HG02885 (cell line): ENCODE measurements around the gene GCNT4.
A peak's percentile ranks its signal among the peaks of the same experiment; 100 is the strongest.
"Not testable (repeated sequence)": the region's sequence is repeated elsewhere in the genome, so short reads cannot be mapped to it uniquely, and the experiment has no call there.

Experiments
- ATAC-seq: cut with Tn5 transposase; IDR thresholded peaks from one replicate; pipeline ENCODE4 v1.9.1; 2021; ENCODE audit warnings: mild to moderate bottlenecking; ENCODE audit not compliant: unreplicated experiment, poor library complexity

The GCNT4 gene

GRCh38 chr5:75052192-75053053 lies at the start of gene GCNT4:
Gene GCNT4 (minus strand): TSS chr5:75052558. CDS start chr5:75030037, 22,521 bp downstream.
- ATAC-seq = peak; percentile 19

DNA sequence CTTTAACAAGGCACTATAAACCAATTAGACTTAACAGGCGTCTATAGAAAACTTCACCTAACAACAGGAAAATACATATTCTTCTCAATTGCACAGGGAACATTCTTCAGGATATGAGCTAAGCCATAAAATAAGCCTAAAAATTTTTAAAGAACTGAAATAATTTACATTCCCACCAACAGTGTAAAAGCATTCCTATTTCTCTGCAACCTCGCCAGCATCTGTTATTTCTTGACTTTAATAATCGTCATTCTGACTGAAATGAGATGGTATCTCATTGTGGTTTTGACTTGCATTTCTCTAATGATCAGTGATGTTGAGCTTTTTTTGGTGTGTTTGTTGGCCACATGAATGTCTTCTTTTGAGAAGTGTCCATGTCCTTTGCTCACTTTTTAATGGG lies 43.6 kb upstream of the GCNT4 start:
- ATAC-seq = not testable (repeated sequence)

DNA sequence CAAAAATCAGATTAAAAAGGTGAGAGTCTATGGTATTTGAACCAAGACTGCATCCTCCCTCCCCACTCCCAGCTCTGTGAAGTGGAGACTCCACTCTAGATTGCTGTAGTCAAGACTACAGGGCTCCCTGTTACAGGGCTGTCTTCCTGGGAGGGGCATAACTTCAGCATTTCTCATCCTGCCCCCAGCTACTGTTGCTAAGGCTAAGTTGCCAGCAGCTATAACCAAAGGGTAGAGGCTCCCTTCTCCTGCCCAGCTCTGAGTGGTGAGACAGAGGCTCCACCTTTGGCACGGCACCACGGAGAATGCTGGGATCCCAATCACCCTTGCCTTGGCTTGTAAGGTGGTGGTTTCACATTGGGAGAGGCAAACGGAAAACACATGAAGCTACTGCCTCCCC lies 39.2 kb upstream of the GCNT4 start:
- no peak for ATAC-seq

- ATAC-seq = no peak
These were observed 37.3 kb upstream of the GCNT4 start for GRCh38 chr5:75089662-75090061.

DNA sequence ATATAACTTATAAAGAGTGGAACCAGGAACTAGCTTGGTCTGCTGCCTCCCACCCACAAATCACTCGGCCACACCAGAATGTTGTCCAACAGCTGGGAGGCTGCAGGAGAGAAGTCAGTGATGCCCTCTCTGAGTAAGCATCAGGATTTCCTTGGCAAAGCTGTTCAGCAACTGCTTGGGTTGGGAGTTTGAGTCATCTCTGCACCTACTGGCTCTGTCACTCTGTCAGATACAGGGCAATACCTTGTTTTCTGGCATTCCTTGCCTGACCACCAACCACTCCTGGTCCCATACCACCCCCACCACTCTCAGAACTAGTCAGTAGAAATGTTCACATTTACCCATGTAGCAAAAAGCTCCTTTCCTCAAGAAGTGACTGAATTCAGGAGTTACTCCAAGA lies 36.8 kb upstream of the GCNT4 start:
- no peak for ATAC-seq

DNA sequence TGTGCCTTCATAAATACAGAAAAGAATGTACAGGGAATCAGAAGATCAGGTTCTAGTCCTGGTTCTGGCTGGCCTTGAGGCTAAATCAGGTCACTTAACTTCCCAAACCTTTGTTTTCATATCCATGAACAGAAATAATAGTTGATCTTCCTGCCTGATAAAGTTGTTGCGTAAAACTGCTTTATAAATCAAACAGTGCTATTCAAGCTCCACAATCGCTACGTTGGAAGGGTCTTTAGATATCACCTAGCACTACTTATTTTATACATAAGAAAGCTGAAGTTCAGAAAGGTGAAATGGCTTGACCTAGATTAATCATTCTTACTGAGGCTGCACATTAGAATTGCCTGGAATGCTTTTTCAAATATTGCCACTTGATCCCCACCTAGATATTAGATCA lies 36.3 kb upstream of the GCNT4 start:
- ATAC-seq = no peak

- ATAC-seq = no peak
These were observed 29.2 kb upstream of the GCNT4 start for GRCh38 chr5:75081510-75081909.

DNA sequence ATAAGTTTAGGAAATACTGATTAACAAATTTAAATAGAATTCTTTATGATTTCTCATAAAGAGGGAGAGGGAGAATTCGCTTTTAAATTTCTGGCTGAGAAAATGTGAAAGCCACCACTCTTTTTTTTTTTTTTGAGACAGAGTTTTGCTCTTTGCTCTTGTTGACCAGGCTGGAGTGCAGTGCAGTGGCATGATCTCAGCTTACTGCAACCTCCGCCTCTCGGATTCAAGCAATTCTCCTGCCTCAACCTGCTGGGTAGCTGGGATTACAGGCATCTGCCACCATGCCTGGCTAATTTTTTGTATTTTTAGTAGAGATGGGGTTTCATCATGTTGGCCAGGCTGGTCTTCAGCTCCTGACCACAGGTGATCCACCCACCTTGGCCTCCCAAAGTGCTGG lies 27.0 kb upstream of the GCNT4 start:
- ATAC-seq = not testable (repeated sequence)

DNA sequence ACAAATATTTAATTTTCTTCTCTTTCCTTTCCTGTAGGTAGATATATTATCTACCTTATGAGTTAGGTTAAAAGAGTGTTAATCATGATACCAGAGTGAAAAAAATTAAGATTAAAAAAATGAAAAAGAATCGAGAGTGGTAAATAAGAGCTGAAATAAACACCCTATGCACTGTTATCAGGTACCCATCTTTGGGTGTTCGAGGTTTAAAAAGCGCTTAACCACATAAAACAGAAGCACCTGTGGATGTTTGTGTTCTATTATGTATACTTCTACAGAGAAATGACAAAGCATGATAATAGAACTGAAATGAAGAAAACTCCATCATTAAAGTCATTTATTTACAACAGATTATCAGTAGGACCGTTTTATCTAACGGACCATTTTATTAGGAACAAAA lies 25.7 kb upstream of the GCNT4 start:
- no peak for ATAC-seq

- no peak for ATAC-seq
These were observed 19.7 kb upstream of the GCNT4 start for GRCh38 chr5:75072061-75072460.

GRCh38 chr5:75071100-75071499 lies 18.7 kb upstream of the GCNT4 start:
- ATAC-seq = no peak

DNA sequence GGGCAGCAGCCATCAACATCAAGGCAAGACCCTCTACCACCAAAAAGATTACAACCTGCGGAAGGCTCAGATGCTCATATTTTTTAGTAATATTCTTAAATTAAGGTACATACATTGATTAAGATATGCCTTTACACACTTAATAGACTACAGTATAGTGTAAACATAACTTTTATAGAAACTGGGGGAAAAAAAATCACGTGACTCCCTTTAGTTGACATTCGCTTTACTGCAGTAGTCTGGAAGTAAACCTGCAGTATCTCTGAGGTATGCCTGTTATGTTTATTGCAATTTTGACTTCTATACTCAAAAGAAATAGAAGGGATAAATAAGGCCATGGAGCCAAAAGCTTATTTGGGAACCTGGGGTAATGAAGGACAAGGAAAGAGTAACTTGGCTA lies 15.1 kb upstream of the GCNT4 start:
- ATAC-seq = no peak

DNA sequence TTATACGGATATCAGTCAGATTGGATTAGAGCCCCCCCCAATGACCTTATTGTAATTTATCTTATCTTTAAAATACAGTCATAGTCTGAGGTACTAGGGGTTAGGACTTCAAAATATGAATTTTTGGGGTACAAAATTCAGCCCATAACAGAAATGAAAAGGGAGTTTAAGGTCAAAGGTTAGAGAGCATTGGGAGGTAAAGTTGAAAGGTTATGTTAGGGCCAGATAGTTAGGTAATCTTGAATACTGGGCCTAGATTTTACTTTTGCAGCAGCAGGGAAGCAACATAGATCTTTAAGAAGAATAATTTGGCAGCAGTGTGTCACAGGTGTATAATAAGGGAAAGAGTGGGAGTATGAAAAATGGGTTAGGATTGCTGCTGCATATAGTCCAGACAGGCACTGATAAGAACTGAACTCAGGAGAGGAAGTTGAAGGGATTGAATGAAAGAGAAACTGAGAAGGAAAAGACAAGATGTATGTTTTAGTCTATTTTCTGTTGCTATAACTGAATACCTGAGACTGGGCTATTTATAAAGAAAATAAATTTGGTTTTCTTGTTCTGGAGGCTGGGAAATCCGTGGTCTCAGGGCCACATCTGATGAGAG lies 10.7 kb upstream of the GCNT4 start:
- ATAC-seq = peak; percentile 70

GRCh38 chr5:75059912-75060545 lies 7.7 kb upstream of the GCNT4 start:
- no peak for ATAC-seq

DNA sequence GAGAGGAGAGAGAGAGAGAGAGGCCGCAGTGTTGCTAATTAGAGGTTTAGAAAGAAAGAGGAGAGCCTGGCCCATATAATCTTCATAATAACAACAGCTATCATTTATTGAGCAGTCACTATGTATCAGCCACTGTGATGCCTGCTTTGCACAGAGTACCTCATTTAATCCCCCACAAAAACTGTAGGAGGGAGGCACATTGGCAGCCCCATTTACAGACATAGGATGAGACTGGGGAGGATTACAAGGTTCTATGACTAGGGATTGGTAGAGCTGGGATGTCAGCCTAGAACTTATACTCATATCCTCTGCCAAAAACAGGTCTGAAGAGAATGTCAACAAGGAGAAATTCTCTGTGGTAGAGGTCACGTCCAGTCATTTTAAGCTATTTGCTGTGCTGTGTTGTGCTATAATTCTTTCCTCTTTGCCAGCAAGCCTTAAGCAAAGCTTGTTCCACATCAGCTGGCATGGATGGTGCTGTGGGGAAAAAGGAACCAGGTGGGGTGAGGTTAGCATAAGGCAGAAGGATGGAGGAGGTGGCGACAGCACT lies 6.7 kb upstream of the GCNT4 start:
- no peak for ATAC-seq

DNA sequence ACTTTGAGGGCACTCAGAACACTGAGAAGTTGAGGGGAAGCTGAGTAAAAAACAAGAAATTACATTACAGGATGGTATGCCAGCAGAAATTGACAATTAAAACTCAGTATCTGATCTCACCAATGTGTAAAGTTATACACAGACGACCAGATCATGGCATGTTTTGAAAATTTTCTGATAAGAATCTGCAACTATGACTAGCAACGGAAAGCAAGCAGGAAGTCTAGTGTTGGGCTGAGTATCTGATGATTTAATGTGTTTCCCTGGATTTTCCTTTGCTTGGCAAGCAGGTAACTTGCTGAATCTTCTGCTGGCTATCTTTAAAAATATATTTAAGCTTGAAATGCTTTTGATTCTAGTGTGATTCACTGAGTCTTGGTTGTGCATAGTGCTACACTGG lies 5.2 kb upstream of the GCNT4 start:
- ATAC-seq = no peak

GRCh38 chr5:75055727-75056144 lies 3.4 kb upstream of the GCNT4 start:
- no peak for ATAC-seq

GRCh38 chr5:75054134-75054930 lies 2.0 kb upstream of the GCNT4 start:
- ATAC-seq = no peak

DNA sequence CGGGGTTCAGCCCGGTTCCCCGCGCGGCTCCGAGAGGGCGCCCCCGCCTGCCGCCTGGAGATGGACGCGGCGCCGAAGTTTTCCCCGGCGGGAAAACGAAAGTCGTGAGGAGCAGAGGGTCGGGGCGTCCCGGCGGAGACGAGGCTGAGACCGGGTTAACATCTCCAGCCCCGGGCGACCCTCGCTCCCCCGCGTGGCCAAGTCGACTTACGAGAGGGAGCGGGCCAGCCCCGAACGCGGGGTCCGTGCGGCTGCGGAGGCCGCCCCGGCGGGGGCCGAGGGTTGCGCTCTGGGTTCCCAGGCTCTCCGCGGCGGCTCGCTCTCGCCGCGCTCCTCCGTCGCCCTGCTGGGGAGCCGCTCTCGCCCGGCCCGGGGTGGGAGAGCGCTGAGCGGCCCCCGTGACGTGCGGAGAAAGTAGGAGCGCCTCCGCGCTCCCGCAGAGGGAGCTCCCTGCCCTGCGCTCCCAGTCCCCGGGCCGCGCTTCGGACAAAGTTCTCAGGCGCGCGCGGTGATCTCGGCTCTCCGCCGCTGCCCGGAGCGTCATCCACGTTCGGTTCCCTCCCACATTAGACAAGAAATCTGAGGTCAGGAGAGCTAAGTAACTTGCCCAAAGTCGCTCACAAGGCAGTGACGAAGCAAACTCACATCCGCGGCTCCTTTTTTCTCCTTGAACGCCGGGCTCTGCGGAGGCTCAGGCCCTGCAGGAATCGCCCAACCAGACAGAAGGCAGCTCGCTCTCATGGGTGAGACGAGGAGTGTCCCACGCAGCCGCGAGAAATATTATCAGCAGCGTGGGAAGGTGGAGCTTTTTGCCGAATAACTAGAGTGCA lies 1.2 kb upstream of the GCNT4 start:
- peak; percentile 32 for ATAC-seq

- no peak for ATAC-seq
These were observed 621 bp upstream of the GCNT4 start for GRCh38 chr5:75053054-75053303.
